Activated CD8-positive, alpha-beta T cell treated with anti-CD3 and anti-CD28 coated beads for 36 hours (primary cell): ENCODE measurements around the gene TMSB4X. TPM values are rescaled to one million over a fixed set of nuclear protein-coding genes. Genes with fewer than 3 reads are reported as not detected.

Experiments
- ATAC-seq: fragments of 200-7000 bp; cut with Tn5 transposase; one replicate; pipeline ENCODE4 v1.10.0; 2021; ENCODE audit warnings: mild to moderate bottlenecking, moderate library complexity
- CTCF ChIA-PET: fragments of 350-600 bp; sonication (Branson Sonifier 250); formaldehyde crosslinking; loops from one replicate; lab custom pipeline; 2021; ENCODE audit warnings: antibody characterized with exemption; lab: Charles Lee
- POLR2A ChIA-PET: fragments of 350-600 bp; sonication (Branson Sonifier 250); formaldehyde crosslinking; loops from one replicate; lab custom pipeline; 2021; ENCODE audit warnings: antibody characterized with exemption; lab: Charles Lee
- DNase-seq: peaks from one replicate; pipeline ENCODE4 v3.0.0-alpha.2; 2020
- H3K27ac Mint-ChIP-seq: one replicate; pipeline ENCODE4 v1.8.0; 2021; ENCODE audit warnings: mild to moderate bottlenecking, mixed read lengths
- H3K27me3 Mint-ChIP-seq: one replicate; pipeline ENCODE4 v1.8.0; 2021; ENCODE audit warnings: mixed read lengths
- H3K36me3 Mint-ChIP-seq: one replicate; pipeline ENCODE4 v1.8.0; 2021; ENCODE audit warnings: low read depth, mixed read lengths
- H3K4me1 Mint-ChIP-seq: one replicate; pipeline ENCODE4 v1.8.0; 2021; ENCODE audit warnings: low read depth, mixed read lengths
- H3K4me3 Mint-ChIP-seq: one replicate; pipeline ENCODE4 v1.8.0; 2021; ENCODE audit warnings: mild to moderate bottlenecking, moderate library complexity, mixed read lengths
- H3K9me3 Mint-ChIP-seq: one replicate; pipeline ENCODE4 v1.8.0; 2021; ENCODE audit warnings: mixed read lengths
- intact Hi-C: fragments of 100-400 bp; cut with micrococcal nuclease; formaldehyde crosslinking; loops from one replicate; pipeline ENCODE4 v1.10.0; 2022
- total RNA-seq, 2 experiments: library from RNA; stranded (reverse); gene quantifications; one replicate each; pipeline ENCODE4 v1.2.3, GENCODE V29; 2021
- TF ChIP-seq, protein P1 (sequence below): fragments of 200-600 bp; IDR thresholded peaks from one replicate; pipeline ENCODE4 v1.8.0; 2022; ENCODE audit warnings: antibody characterized with exemption, mild to moderate bottlenecking

Gene TMSB4X
- total RNA-seq, 2 experiments from 2014 or later: 5,169 to 5,393 TPM

DNA sequence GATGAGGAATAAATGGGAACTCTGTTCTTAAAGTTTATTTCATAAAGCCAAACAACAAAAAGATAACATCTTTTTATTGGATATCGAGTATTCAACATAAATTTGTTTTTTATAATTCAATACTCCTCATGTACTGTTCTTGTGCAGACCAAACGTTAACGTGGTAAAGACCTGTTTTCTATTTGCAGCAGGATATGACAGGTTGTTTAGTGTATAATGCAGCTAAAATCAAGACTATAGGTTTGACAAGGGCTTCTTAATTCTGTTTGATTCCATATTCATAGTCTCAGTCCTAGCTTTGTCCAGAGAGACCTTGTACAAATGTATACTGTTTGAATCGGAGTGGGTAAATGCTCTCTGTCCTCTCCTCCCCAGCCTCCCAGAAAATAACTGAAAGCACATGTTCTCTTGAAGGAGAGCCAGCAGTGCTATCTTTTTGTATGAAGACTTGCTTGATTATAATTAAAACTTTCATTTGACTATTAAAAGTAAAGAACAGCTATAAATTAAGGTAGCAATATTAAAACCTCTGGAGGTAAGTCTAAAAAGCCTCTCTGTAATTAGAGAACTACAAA, 17.7 kb downstream of the TMSB4X start:
- Mint-ChIP-seq H3K27me3 (no peaks in the 10 kb centered on the region), H3K9me3 (no peaks in the 10 kb centered on the region), H3K4me3 (no peak overlapping the region), H3K36me3 (peaks cover 3% of the 10 kb centered on the region), H3K27ac (peak overlapping the region; percentile 49), H3K4me1 (peaks cover 48% of the 10 kb centered on the region)
- TF ChIP-seq, protein P1, sequence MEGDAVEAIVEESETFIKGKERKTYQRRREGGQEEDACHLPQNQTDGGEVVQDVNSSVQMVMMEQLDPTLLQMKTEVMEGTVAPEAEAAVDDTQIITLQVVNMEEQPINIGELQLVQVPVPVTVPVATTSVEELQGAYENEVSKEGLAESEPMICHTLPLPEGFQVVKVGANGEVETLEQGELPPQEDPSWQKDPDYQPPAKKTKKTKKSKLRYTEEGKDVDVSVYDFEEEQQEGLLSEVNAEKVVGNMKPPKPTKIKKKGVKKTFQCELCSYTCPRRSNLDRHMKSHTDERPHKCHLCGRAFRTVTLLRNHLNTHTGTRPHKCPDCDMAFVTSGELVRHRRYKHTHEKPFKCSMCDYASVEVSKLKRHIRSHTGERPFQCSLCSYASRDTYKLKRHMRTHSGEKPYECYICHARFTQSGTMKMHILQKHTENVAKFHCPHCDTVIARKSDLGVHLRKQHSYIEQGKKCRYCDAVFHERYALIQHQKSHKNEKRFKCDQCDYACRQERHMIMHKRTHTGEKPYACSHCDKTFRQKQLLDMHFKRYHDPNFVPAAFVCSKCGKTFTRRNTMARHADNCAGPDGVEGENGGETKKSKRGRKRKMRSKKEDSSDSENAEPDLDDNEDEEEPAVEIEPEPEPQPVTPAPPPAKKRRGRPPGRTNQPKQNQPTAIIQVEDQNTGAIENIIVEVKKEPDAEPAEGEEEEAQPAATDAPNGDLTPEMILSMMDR: no peak
- intact Hi-C loops: no loop called here
- ChIA-PET CTCF (interaction anchor here (1.0 kb wide), 1 partner anchor 46 kb away, joined by 3 read pairs; no protein-coding TSS in a partner anchor), POLR2A (interaction anchor here (1.1 to 1.7 kb wide), 2 partner anchors 13 to 14 kb away, joined by 3 to 6 read pairs; no protein-coding TSS in a partner anchor)
- DNase-seq (no peak), ATAC-seq (peak; percentile 40)

DNA sequence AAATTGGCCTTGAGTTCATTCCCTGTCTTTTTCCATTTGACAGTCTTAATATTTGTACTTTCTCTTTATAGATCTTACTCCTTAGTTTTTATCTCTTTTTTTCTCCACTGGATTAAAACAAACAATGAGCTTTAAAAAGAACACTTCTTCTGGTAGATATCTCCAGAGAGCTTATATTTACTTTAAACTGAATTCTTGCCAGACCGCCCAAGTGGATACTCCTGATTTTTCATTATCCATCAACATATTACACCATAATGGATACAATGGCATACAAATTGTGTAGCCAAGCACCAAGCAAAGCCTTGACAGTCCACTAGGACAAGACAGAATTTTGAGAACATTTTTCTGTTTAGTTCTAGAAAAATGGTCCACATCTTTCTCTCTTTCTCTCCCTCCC, 18.9 kb downstream of the TMSB4X start:
- Mint-ChIP-seq H3K4me3 (no peak overlapping the region), H3K27ac (no peak overlapping the region), H3K4me1 (peaks cover 52% of the 10 kb centered on the region), H3K9me3 (no peaks in the 10 kb centered on the region), H3K36me3 (peaks cover 3% of the 10 kb centered on the region), H3K27me3 (no peaks in the 10 kb centered on the region)
- ChIA-PET POLR2A (no interaction called here), CTCF (interaction anchor here (1.3 kb wide), 1 partner anchor 47 kb away, joined by 3 read pairs; no protein-coding TSS in a partner anchor)
- TF ChIP-seq, protein P1: no peak
- ATAC-seq (no peak), DNase-seq (no peak)
- intact Hi-C loops: no loop called here

DNA sequence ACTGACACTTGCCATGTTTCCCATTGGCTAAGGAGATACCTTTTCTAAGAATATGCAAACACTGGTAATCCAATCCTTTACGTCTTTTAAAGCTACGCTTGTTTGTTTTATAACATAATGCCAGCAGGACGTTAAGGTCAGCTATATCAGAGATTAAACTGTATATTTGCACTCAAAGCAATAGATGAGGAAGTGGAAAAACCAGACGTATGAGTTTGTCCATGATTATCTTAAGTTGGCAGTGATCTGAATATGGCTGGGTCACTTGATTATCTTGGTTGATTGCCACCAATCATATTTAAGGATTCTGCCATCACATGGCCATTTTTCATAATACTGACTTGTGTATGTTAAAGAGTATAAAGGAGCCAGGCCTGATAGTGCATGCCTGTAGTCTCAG, 19.4 kb downstream of the TMSB4X start:
- POLR2A ChIA-PET: no interaction called here
- intact Hi-C loops: no loop called here
- H3K36me3 Mint-ChIP-seq: peaks cover 2% of the 10 kb centered on the region
- DNase-seq: no peak
- CTCF ChIA-PET: interaction anchor here (1.3 kb wide), 1 partner anchor 47 kb away, joined by 3 read pairs; no protein-coding TSS in a partner anchor
- H3K4me3 Mint-ChIP-seq: no peak overlapping the region
- TF ChIP-seq, protein P1: no peak
- H3K27me3 Mint-ChIP-seq: no peaks in the 10 kb centered on the region
- H3K27ac Mint-ChIP-seq: no peak overlapping the region
- no peak for ATAC-seq
- no peaks in the 10 kb centered on the region for H3K9me3 Mint-ChIP-seq
- peaks cover 50% of the 10 kb centered on the region for H3K4me1 Mint-ChIP-seq

DNA sequence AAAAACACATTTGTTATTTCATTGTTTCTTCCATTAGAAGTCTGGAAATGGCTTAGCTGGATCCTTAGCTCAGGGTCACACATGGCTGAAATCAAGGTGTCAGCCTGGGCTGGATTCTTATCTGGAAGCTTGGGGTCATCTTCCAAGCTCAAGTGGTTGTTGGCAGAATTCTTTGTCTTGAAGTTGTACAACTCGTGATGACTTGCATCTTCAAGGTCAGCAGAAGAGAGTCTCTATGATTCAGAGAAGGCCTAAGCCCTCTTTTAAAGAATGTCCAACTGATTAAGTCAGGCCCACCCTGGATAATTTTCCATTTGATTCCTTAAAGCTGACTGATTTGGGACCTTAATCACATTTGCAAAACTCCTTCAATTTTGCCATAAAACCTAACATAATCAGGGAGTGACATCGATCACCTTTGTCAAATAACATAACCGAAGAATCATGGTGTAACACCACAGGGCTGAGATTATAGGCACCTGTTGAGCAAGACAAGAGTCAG, 22.1 kb downstream of the TMSB4X start:
- intact Hi-C loops: no loop called here
- TF ChIP-seq, protein P1: no peak
- Mint-ChIP-seq H3K9me3 (no peaks in the 10 kb centered on the region), H3K27ac (peak overlapping the region; percentile 96), H3K36me3 (peaks cover 2% of the 10 kb centered on the region), H3K27me3 (no peaks in the 10 kb centered on the region), H3K4me3 (no peak overlapping the region), H3K4me1 (peaks cover 51% of the 10 kb centered on the region)
- CTCF ChIA-PET: interaction anchor here (1.0 kb wide), 1 partner anchor 50 kb away, joined by 3 read pairs; no protein-coding TSS in a partner anchor
- ATAC-seq: no peak
- POLR2A ChIA-PET: interaction anchor here (0.8 to 9.5 kb wide), 2 partner anchors 10 to 22 kb away, joined by 4 to 127 read pairs; partner anchors contain the start of gene TMSB4X
- DNase-seq: no peak
